OCI-M2 (cell line): ENCODE results near the gene TNS1.

Source experiments
- DNase-seq: peaks from one replicate; lab custom pipeline; 2025; ENCODE audit not compliant: unreplicated experiment; lab: John Stamatoyannopoulos, UW

Gene TNS1

DNA sequence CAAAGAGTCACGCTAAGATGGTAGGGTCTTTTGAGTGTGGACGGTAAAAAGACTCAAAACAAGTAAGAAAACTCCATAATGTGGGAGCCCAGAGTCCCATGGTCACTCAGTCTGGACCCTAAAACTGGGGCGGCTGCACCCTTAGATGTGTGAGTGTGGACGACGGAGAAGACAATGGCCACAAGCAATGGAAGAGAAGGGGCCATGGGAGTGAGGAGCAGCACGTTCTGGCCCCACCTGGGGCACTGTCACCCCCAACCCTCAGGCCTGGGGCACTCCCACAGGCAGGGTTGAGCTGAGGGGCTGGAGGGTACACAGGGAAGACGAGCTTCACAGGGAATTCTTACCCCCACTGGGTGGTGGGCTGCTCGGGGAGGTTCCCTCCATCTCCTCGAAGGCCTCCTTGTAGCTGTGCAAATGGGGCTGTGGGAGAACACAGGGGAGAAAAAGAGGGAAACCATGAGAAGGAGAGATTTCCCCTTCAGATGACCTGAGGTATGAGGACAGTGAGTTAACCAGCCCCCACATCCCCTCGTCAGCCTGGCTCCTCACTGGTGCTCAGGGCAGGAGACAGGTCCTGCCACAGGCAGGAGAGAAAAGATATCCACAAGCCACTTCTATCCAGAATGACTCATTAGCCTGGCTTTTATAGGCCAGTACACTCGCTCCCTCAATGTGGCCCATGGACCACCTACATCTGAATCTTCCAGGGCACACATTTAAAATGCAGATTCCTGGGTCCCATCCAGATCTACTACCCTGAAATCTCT is 167.9 kb downstream of the TNS1 start:
- DNase-seq = no peak

DNA sequence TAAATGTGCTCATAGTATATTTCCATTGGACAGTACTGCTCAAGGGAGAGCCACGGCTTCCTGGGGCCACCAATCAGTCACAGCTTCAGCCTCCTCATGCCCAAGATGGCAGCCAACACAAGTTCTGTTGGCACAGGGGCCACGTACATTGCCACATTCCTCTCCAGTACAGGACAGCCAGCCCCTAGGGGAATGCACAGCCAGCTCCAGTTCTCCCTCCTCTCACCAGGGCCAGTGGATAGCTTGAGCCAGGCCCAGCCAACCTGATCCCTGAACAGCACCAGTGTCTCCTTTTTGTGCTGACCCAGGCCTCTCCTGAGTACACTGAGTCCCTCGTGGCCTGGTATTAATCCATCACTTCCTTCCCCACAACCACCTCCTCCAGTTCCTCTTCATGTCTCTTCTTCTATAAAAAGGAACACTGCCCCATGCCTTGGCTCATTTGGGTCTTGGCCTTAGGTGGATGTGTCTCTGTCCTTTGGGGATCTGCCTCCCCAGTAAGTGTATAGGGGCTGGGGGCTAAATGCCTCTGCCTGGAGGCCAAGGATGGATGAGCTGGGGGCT is 168.7 kb downstream of the TNS1 start:
- no peak for DNase-seq

DNA sequence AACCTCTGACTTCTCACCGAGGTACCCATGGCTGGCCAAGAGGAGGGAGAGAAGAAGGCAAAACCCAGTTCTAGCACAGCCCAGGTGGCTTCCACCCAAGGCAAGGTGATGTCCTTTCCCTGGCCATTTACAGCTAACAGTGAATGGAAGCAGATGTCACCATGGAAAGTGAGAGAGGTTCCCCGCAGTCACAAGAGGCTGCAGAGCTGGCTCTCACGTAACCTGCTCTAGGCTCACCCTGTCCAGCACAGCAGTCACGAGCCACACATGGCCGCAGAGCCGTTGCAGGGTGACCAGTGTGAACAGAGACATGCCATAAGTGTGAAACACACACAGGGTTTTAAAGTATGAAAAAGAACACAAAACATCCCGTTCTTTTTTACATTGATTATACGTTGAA is 169.4 kb downstream of the TNS1 start:
- no peak for DNase-seq

GRCh38 chr2:217832987-217833386 is 169.8 kb downstream of the TNS1 start:
- DNase-seq = no peak

- no peak for DNase-seq
Measured at GRCh38 chr2:217832115-217832514, 170.7 kb downstream of the TNS1 start.

- no peak for DNase-seq
Measured at GRCh38 chr2:217831306-217831705, 171.5 kb downstream of the TNS1 start.

DNA sequence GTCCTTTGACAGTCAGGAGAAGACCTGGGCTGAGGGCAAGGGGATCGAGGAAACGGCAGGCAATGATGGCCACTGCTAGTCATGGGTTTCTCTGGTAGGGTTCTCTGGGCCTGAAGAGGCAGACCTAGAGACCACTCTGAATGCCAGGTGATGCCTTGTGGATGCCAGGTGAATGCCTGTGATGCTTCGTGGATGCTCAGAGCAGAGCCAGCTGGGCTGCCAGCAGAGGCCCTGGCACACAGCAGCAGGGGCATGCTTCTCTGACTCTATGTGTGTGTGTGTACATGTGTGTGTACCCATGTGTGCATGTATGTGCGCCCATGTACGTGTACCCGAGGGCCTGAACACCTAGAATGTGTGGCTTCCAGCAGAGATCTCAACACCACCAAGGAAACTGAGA is 172.0 kb downstream of the TNS1 start:
- no peak for DNase-seq

DNA sequence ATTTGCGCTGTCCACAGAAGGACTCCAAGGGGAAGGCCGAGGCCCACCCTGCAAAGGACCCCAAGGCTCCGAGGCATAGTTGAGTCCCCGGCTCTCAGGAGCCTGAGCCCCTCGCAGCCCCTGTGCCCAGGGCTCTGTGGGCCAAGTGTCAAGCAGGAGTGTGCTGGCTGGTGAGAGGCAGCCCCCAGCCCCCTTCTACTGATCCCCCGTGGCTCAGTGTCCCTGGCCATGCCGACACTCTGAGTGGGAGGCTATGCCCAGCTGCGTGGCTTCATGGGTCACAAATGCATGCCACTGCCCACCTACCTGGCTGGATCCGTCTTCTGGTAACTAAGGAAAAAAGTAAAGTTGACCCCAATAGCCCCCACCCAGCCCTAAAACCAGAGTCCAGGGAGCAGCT is 172.7 kb downstream of the TNS1 start:
- no peak for DNase-seq

DNA sequence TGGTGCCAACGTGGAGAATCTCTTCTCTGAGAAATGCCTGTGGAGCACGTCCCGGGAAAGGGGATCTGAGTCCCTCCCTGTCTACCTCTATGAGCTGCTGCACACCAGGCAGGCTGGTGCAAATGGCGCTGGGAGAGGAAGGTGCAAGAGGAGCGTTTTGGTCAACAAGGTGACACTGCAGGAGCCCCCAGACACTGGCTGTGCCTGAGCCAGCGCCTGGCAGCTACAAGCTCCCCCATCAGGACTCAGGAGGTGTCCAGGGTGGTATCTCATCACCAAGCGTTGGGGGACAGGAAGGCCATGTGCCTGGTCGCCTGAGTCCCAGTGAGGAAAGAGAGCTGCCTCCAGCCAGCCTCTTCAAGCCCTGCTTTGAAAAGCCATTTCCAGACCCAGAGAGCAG is 173.4 kb downstream of the TNS1 start:
- no peak for DNase-seq

- no peak for DNase-seq
Measured at GRCh38 chr2:217828336-217828735, 174.5 kb downstream of the TNS1 start.

- no peak for DNase-seq
Measured at GRCh38 chr2:217827430-217828201, 175.2 kb downstream of the TNS1 start.

GRCh38 chr2:217826991-217827390 is 175.8 kb downstream of the TNS1 start:
- DNase-seq = no peak

- DNase-seq = no peak
Measured at GRCh38 chr2:217826520-217826919, 176.3 kb downstream of the TNS1 start.

- DNase-seq = no peak
Measured at GRCh38 chr2:217825469-217826235, 177.1 kb downstream of the TNS1 start.

- DNase-seq = no peak
Measured at GRCh38 chr2:217824223-217824622, 178.6 kb downstream of the TNS1 start.

DNA sequence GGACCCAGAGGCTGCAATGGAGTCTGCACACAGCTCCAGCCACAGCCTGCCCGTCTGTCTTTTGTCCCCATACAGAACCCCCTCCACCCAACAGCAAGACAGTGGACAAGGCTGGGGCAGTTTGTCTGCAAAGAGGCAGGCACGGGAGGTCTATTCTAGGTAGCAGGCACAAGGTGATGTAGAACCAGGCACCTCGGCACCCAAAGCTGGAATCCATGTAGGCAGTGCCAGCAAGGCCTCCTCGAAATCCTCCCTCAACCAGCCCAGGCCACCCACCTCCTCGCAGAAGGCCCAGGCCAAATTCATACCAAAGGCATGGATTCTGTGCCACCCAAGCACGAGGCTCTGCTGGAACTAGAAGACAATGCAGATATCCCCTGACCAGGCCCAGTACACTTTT is 179.2 kb downstream of the TNS1 start:
- DNase-seq = no peak

- DNase-seq = no peak
Measured at GRCh38 chr2:217822296-217823252, 180.2 kb downstream of the TNS1 start.

DNA sequence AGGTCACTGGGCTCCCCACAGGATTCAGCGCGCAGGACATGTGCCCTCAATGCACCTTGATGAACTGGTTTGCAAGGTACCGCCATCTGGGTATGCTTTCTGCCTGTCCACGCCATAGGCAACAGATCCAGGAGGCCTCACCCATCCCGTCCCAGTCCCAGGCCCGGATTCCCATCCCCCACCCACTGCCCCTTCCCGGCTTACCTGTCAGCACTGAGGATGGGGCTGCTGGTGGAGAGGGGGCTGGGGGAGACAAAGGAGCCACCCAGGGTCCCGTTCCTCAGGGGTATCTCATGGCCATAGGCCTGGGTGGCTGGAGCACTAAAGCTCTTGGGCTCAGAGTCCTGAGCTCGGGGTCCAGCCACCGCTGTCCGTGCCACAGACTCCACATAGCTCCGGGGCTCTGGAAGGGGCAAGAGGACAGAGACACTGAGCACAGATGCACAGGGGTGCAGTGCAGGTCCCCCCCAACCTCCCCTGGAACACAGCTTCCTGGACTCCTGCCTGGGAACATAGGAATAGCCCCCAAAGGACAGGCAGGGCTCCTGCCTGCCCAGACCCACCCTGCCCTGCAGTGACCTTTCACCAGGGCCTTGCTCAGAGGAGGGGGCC is 181.2 kb downstream of the TNS1 start:
- DNase-seq = no peak

DNA sequence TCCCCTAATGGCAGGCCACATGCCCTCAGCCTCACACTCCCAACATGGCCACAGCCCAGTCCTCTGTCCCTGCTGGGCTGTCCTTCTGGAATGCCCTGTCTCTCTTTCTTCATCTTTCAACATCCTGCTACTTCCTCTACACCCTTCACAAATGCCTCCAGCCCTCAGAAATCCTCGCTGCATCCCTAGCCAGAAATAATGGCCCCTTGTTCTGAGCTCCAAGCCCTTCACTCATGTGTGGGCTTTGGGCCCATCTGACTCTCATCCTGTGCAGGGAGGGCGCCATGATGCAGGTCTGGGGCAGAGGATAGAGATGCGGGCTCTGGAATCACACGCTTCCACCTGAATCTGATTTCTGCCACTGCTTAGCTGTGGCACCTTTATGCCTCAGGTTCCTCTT is 181.9 kb downstream of the TNS1 start:
- DNase-seq = no peak
